GM06990 (cell line): ENCODE results near the gene DOCK7.

Source experiments
- DNase-seq: peaks from one replicate; pipeline ENCODE4 v3.0.0-alpha.2; 2011; ENCODE audit not compliant: insufficient read length; ENCODE audit errors: extremely low read depth
- H3K27me3 ChIP-seq: replicated peaks from 2 replicates; pipeline ENCODE4 v1.6.0; 2011; ENCODE audit warnings: low read length; ENCODE audit not compliant: control insufficient read depth, insufficient read depth
- H3K36me3 ChIP-seq: 2 replicates; pipeline ENCODE4 v1.5.1; 2011; ENCODE audit warnings: low read length; ENCODE audit not compliant: control insufficient read depth, insufficient read depth
- H3K4me3 ChIP-seq: replicated peaks from 2 replicates; pipeline ENCODE4 v1.5.1; 2011; ENCODE audit warnings: low read depth, mild to moderate bottlenecking, control low read depth, low read length
- CTCF ChIP-seq: IDR thresholded peaks from 2 replicates; pipeline ENCODE4 v1.5.1; 2011; ENCODE audit warnings: low read length, control low read depth, mild to moderate bottlenecking, inconsistent platforms; ENCODE audit not compliant: insufficient read depth, poor library complexity, severe bottlenecking

The DOCK7 gene

DNA sequence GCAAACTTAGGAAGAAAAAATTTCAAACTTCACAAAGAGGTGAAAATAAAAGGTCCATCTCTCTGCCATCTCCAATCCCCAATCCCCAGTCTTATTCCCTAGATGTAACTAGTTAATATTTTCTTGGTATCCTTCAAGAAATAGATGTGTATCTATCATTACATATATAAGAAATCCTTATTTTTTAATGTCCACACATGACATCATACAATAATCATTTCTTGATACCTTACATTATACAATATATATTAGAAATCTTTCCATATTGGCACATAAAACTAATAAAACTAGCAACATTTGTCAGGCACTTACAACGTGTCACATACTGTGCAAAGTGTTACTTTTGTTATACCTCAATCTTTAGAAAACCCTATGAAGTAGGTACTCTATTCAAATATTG, 16.2 kb downstream of the DOCK7 start:
- no peak for TF ChIP-seq CTCF
- DNase-seq: no peak
- Histone ChIP-seq H3K4me3 (no peak overlapping the region), H3K27me3 (no peaks in the 10 kb centered on the region), H3K36me3 (no peaks in the 10 kb centered on the region)

DNA sequence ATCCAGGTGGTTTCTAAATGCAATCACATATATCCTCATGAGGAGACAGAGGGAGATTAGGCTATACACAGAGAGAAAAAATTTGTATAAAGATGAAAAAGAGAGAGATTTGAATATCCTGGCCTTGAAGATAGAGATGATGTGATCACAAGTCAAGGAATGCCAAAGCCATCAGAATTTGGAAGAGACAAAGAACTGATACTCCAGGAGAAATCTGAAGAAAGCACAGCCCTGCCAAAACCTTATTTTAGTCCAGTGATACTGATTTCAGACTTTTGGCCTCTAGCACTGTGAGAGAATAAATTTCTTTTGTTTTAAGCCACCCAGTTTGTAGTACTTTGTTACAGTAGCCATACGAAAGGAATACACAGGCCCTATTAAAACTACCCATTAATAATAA, 33.4 kb downstream of the DOCK7 start:
- no peak for DNase-seq
- TF ChIP-seq CTCF: no peak
- H3K36me3 ChIP-seq: no peaks in the 10 kb centered on the region

DNA sequence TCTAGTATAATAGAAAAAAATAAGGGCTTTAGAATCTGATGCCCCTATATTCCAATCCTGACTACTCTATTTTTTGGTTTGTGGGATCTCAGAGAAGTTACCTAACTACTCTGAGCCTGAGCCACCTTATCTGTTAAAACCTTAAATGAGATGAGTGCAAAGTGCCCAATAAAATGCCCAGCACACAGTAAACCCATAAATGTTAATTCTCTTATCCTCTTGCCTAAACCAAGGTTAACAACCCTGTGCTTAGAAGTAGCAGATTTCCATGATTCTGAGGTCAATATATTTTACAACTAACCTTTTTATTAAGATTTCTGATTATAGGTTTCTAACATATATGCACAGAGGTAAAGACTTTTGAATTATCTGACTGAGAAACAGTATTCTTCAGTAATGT, 35.8 kb downstream of the DOCK7 start:
- no peaks in the 10 kb centered on the region for H3K36me3 ChIP-seq
- DNase-seq: no peak

More for the DNA sequence above, 33.4 kb downstream of the DOCK7 start:
- Histone ChIP-seq H3K4me3 (no peak overlapping the region), H3K27me3 (no peaks in the 10 kb centered on the region)

DNA sequence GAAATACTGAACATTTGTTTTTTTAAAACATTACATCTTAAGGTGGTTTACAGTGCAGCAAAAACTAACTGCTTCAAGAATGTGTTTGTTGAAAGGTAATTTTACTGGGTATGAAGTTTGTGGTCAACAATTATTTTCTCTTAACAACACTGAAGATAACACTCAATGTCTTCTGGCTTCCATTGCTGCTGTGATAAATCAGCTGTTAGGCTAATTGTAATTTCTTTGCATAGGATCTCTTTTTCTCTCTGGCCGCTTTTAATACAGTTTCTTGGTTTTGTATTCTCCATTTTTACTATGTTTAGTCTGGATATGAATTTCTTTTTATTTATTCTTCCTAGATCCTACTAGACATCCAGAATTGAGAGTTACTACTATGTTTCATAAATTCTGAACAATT, 44.9 kb downstream of the DOCK7 start:
- Histone ChIP-seq H3K27me3 (no peaks in the 10 kb centered on the region), H3K36me3 (peaks cover 2% of the 10 kb centered on the region), H3K4me3 (no peak overlapping the region)
- no peak for DNase-seq
- no peak for TF ChIP-seq CTCF

More for the DNA sequence above, 35.8 kb downstream of the DOCK7 start:
- TF ChIP-seq CTCF: no peak
- Histone ChIP-seq H3K27me3 (no peaks in the 10 kb centered on the region), H3K4me3 (no peak overlapping the region)

DNA sequence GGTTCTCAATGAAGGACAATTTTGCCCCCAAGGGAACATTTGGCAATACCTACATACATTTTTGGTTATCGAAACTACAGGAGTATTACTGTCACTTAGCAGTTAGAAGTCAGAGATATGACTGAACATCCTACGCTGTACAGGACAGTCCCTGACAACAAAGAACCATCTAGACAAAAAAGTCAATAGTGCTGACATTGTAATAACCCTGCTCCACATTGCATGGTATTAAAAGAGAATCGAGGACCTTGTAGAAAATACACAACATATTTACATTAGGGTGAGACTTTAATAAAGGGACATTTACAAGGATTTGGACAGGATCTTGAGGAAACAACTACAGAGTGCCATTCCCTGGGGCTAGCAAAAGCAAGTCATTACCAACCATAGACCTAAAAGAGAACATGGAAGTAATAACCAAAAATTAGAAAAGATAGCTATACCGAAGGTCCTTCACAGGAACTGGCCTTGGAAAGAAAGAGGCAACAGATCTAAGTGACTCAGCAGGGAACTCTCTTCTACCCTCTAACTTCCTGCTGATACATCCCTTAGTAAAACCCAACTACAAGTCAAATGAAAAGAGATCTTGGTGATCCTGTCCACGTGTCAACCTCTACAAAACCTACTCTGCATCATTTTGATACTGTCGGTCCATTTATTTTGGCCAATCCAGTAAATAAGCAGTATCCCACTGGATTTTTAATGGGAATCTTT, 50.6 kb downstream of the DOCK7 start:
- no peak for TF ChIP-seq CTCF
- no peak for DNase-seq
- no peak overlapping the region for H3K4me3 ChIP-seq
- no peaks in the 10 kb centered on the region for H3K27me3 ChIP-seq
- H3K36me3 ChIP-seq: peaks cover 2% of the 10 kb centered on the region

DNA sequence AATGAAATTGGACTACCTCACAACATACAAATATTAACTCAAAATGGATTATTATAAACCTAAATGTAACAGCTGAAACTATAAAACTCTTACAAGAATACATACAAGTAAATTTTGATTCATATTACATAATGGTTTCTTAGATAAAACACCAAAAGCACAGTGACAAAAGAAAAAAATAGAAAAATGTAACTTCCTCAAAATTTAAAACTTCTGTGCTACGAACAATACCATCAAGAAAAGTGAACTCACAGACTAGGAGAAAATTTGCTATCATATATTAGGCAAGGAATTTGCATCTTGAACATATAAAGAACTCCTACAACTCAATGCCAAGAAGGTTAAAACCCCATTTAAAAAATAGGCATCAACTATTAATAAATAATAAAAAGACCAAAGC, 59.7 kb downstream of the DOCK7 start:
- no peaks in the 10 kb centered on the region for H3K27me3 ChIP-seq
- H3K36me3 ChIP-seq: no peaks in the 10 kb centered on the region
- no peak for TF ChIP-seq CTCF
- no peak for DNase-seq
- no peak overlapping the region for H3K4me3 ChIP-seq
